ENCODE measurements around the gene IMPG2. TPM values are rescaled to one million over a fixed set of nuclear protein-coding genes. Genes with fewer than 3 reads are reported as not detected.

The IMPG2 gene
- total RNA-seq, 6 donors from 2014 or later = 0.11 to 1.0 (median 0.20) TPM; not detected in 1

- DNase-seq (no peak), ATAC-seq (ENCODE audit: low FRiP score in 2 of 2) (no peak)
- no peaks in the 10 kb centered on the region for H3K27me3 ChIP-seq
- TF ChIP-seq CTCF (IDR thresholded peaks at IDR 0.05) (no peak), POLR2AphosphoS5 (IDR thresholded peaks at IDR 0.05) (no peak), POLR2A (IDR thresholded peaks at IDR 0.05) (no peak), EP300 (IDR thresholded peaks at IDR 0.05) (no peak)
- no peak overlapping the region for H3K4me3 ChIP-seq
- H3K9me3 ChIP-seq = no peaks in the 10 kb centered on the region
- no peaks in the 10 kb centered on the region for H3K4me1 ChIP-seq
- H3K27ac ChIP-seq = no peak overlapping the region
- no peaks in the 10 kb centered on the region for H3K36me3 ChIP-seq
Measured at GRCh38 chr3:101292027-101292426, 28.3 kb downstream of the IMPG2 start.

GRCh38 chr3:101288294-101288693 is 32.1 kb downstream of the IMPG2 start:
- 76 to 86% methylated on average over 2 of the region's 2 CpGs for WGBS, 2 donors
- TF ChIP-seq POLR2AphosphoS5 (IDR thresholded peaks at IDR 0.05) (no peak), CTCF (IDR thresholded peaks at IDR 0.05) (no peak), EP300 (IDR thresholded peaks at IDR 0.05) (no peak), POLR2A (IDR thresholded peaks at IDR 0.05) (no peak)
- Histone ChIP-seq H3K36me3 (no peaks in the 10 kb centered on the region), H3K27me3 (no peaks in the 10 kb centered on the region), H3K9me3 (no peaks in the 10 kb centered on the region), H3K27ac (no peak overlapping the region), H3K4me3 (no peak overlapping the region), H3K4me1 (no peaks in the 10 kb centered on the region)
- DNase-seq = no peak
- ATAC-seq (ENCODE audit: low FRiP score in 2 of 2) = no peak

GRCh38 chr3:101284757-101285156 is 35.6 kb downstream of the IMPG2 start:
- Histone ChIP-seq H3K27ac (no peak overlapping the region), H3K4me3 (no peak overlapping the region), H3K36me3 (no peaks in the 10 kb centered on the region), H3K9me3 (no peaks in the 10 kb centered on the region), H3K27me3 (no peaks in the 10 kb centered on the region), H3K4me1 (no peaks in the 10 kb centered on the region)
- TF ChIP-seq POLR2AphosphoS5 (IDR thresholded peaks at IDR 0.05) (no peak), CTCF (IDR thresholded peaks at IDR 0.05) (no peak)
- ATAC-seq (ENCODE audit: low FRiP score in 2 of 2) = no peak
- DNase-seq = no peak
- 95% methylated on average over 1 of the region's 1 CpG for WGBS, 2 donors

GRCh38 chr3:101281521-101282030 is 38.8 kb downstream of the IMPG2 start:
- TF ChIP-seq POLR2AphosphoS5 (IDR thresholded peaks at IDR 0.05) = no peak
- no peak for TF ChIP-seq POLR2A (IDR thresholded peaks at IDR 0.05)
- no peak for TF ChIP-seq EP300 (IDR thresholded peaks at IDR 0.05)
- no peak for TF ChIP-seq CTCF (IDR thresholded peaks at IDR 0.05)
- H3K27me3 ChIP-seq = no peaks in the 10 kb centered on the region
- WGBS, 2 donors = 72 to 76% methylated on average over 3 of the region's 3 CpGs
- no peak for ATAC-seq (ENCODE audit: low FRiP score in 2 of 2)
- no peak overlapping the region for H3K27ac ChIP-seq
- no peak for DNase-seq
- no peaks in the 10 kb centered on the region for H3K9me3 ChIP-seq
- H3K4me3 ChIP-seq = no peak overlapping the region
- no peaks in the 10 kb centered on the region for H3K36me3 ChIP-seq
- no peaks in the 10 kb centered on the region for H3K4me1 ChIP-seq

- H3K27ac ChIP-seq = no peak overlapping the region
- no peak for TF ChIP-seq EP300 (IDR thresholded peaks at IDR 0.05)
- TF ChIP-seq CTCF (IDR thresholded peaks at IDR 0.05) = no peak
- TF ChIP-seq POLR2AphosphoS5 (IDR thresholded peaks at IDR 0.05) = no peak
- no peak overlapping the region for H3K4me3 ChIP-seq
- H3K9me3 ChIP-seq = no peaks in the 10 kb centered on the region
- H3K27me3 ChIP-seq = no peaks in the 10 kb centered on the region
- H3K36me3 ChIP-seq = no peaks in the 10 kb centered on the region
- 78 to 87% methylated on average over 1 of the region's 1 CpG for WGBS, 2 donors
- no peaks in the 10 kb centered on the region for H3K4me1 ChIP-seq
- DNase-seq (no peak), ATAC-seq (ENCODE audit: low FRiP score in 2 of 2) (no peak)
Measured at GRCh38 chr3:101279765-101280385, 40.5 kb downstream of the IMPG2 start.

Measured in upper lobe of left lung (tissue), 6 donors.